NCI-H69 (cell line): ENCODE results near the gene ARHGAP26.
"Not testable (repeated sequence)": the region's sequence is repeated elsewhere in the genome, so short reads cannot be mapped to it uniquely, and the experiment has no call there.

Experiments
- DNase-seq: peaks from one replicate; lab custom pipeline; 2025; lab: John Stamatoyannopoulos, UW

Gene ARHGAP26

DNA sequence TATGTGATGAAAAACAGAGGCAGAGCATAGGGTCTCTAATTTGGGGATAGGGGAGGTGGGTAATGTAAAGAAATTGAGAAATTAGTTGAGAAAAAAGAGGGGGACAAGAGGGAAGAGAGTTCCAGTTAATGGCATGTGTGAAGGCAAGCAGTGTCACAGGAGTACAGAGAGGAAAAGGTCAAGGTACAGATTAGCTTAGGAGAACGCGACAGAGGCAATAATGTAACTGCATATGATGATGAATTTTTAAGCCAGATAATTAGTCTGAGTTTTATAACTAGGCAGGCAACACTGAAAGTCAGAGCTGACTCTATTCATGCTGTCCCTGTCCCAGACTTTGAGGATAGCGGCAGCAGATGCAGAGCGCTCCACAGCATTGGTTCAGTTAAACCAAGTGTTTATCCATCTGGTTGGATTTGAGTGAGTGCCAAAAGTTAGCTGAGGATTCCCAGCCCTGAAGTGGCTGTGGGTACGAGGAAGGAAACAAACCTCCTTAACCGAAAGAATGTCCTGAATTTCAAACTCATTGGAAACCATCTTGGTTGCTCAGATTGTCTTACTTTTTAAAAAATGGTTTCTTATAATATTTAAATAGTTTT is 315.2 kb downstream of the ARHGAP26 start:
- peak; percentile 80 for DNase-seq

DNA sequence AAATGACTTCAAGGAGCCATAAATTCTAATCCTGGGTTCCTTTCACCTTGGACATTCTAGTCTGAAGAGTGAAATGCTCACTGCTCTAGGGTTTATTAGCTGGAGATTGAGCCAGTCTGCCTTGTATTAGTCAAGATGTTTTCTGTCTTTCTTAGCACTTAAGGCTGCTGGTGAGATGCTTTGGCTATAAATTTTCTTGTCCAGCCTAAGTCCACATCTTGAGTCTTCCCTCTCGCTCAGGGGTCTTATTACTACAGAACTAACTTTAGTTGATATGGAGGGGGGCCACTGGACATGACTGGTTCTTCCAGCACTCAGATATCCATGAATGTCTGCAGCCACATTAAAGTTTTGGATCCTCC is 316.4 kb downstream of the ARHGAP26 start:
- no peak for DNase-seq

DNA sequence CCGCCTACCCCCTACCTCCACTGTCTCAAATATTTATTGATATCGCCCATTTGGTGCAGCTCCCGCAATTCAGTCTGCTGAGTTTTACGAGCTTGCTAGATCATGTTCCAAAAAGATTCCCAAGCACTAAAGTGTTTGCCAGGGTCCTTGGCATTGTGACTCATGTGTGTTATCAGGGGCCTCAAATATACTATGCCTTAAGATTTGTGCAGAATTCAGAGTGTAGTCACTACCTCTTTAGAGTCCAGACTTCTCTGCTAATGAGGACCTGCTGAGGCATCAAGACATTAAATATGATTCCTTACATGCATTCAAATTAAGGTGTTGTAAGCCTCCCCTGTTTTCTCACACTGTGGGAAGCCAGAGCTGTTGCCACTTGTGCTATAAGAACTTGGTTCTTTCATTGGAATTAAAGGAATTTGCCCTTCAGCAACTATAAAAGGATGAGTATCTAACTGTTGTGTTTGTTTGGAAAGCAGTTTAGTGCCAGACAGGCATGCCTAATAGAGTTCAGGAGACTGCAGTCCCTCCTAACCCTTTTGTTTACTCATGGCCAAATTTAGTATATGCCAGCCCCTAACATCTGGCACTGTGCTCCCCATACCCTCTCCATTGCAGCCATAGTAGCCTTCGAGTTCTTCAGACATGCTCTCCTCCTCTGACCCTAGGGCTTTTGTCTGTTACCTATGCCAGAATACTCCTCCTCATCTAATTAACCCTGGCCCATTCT is 316.9 kb downstream of the ARHGAP26 start:
- DNase-seq: peak; percentile 89

DNA sequence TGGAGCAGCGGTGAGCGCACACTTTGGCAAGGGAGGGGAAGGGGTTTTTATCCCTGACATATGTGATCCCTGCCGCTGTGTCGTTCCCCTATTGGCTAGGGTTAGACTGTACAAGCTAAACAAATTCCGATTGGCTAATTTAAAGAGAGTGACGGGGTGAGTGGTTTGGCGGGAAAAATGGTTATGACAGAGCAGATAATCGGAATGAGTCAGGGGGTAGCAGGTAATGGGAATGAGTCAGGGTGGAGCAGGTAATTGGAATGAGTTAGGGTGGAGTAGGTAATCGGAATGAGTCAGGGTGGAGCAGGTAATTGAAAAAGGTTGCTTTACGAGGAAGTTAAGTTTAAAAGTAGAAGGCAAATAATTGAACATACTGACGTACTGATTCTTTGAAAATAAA is 318.5 kb downstream of the ARHGAP26 start:
- DNase-seq: not testable (repeated sequence)

DNA sequence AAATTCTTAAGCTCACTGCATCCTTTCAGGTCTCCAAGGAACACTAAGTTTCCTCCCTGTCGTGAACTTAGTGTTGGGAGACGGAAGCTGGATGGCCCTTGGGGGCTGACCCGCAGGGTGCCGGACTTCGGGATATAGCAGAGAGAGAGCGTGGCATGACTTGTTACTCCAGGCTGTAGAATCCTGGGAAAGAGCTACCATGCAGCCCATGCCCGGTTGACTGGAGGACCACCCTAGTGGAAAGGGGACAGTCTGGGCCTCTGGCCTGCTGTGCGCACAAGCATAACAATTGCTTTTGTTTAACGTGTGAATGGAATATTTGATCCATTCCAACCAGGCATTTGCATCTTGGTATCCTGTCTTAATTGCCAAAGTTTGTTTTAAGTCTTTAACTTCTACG is 319.9 kb downstream of the ARHGAP26 start:
- DNase-seq: not testable (repeated sequence)

DNA sequence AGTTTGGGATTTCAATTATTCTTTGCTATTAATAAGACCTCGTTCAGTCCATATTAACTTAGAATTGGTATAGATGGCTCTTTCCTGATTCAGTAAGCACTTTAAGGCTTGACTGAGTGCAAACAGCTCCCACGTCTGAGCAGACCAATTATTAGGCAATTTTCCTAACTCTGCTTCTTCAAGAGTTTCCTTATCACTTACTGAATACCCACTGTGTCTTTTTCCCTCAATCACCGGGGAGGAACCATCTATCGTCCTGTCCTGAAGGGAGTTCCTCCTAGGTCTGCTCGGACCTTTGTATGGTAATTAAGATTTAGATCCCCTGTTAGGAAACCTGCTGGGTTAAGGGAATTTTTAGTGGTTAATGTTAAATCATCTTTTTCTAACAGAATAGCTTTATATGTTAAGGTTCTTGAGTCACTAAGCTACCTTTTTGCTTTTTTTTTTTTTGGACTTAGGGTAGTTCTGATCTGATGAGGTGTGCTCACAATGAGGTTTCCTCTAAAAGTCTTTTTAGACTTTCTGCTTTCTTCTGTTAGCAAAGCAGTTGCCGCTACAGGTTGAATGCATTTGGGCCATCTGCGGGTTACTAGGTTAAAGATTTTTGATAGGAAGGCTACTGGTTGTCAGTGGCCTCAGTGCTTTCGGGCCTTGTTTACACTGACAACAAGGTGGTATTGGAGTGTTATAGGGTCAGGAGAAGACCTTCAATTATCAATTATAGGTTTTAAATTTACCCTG is 322.7 kb downstream of the ARHGAP26 start:
- not testable (repeated sequence) for DNase-seq

DNA sequence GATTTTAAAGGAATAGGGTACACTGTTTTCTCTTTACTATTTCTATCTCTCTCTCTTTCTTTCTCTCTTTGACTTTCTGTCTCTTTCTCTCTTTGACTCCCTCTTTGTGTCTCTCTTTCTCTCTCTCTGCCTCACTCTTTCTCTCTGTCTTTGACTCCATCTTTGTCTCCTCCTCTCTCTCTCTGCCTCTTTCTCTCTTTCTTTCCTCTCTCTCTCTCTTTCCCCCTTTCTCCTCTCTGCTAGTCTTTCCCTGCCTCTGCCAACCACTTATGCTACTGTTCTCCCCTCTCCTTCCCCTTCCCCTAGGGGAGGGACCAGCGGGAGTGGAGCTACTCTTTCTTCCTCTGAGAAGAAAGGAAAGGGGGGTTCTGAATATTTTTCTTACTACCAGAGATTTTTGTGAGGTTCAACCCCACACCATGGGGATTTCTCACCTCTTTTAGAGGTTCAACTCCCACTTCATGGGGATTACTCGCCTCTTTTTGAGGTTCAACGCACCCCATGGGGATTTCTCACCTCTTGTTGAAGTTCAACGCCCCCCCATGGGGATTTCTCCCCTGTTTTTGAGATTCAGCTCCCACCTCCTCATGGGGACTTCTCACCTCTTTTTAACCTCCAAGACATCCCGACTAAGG is 323.4 kb downstream of the ARHGAP26 start:
- no peak for DNase-seq

DNA sequence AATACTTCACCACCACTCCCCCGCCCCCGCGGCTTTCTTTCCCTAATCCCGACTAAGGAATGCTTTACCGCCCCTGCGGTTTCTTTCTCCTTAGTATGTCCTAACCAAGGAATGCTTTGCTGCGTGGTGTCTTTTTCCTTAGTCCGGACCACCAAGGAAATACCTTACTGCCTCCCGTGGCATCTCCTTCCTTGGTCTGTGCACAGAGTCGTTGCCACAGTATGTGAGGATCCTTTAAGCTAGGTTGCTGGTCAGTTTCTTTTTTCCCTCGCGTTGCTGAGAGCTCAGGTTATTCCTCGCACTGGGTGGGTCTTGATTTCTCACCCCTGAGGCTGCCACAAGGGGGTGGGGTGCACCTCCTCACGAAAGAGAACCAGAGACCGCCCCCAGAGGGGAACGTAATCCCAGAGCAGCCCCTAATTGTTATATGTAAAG is 323.9 kb downstream of the ARHGAP26 start:
- DNase-seq: no peak

DNA sequence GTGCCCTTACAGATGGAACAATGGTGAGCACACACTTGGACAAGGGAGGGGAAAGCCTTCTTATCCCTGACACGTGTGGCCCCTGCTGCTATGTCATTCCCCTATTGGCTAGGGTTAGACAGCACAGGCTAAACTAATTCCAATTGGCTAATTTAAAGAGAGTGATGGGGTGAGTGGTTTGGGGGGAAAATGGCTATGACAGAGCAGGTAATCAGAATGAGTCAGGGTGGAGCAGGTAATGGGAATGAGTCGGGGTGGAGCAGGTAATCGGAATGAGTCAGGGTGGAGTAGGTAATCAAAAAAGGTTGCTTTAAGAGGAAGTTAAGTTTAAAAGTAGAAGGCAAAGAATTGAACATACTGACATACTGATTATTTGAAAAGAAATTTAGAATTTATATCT is 324.4 kb downstream of the ARHGAP26 start:
- DNase-seq: not testable (repeated sequence)

DNA sequence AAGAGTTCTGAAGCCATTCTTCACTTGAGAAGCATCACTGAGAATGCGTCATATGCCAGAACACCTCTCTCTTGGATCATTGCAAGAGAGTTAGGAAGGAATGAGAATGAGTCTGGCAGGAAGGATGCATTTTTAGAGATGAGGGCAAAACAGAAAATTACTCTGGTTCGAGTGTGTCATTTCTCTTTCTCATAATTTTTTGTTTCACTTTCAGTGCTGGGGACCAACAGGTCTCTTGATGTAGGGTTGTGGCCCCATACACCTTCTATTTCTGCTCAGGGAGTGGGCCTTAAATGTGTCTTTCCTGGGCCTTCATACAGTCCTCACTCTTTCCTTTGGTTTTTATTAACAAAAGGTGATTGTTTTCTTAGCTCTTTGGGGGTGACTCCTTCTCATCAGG is 330.9 kb downstream of the ARHGAP26 start:
- DNase-seq: no peak

DNA sequence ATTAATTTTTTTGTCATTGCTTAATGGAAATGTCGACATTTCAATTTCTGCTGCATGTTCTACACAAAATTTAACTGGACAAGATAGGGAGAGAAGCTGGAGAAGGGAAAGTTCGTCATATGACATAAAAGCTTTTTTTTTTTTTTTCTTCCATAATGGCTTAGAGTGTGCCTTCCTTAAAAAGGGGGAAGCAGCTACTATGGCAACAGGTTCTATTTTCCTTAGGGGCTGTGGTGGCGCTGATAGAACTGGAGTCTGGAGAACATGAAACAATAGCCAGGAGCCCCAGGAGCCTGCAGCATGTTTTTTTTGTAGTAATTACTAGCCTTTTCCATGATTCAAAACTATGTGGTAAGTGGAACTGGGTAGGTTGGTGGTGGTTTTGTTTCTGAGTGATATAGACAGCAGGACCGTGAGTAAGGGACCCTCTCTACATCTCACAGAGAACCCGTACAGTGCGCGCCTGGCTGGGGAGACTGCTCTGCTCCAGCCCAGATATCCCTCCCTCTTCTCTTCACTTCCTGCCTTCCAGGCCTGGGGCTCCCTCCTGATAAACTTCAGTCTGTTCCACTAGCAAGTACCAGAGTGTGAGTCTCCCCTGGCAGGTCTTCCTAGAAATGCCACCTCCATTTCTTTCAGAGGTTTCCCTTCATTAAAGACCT is 331.7 kb downstream of the ARHGAP26 start:
- DNase-seq: peak; percentile 56

DNA sequence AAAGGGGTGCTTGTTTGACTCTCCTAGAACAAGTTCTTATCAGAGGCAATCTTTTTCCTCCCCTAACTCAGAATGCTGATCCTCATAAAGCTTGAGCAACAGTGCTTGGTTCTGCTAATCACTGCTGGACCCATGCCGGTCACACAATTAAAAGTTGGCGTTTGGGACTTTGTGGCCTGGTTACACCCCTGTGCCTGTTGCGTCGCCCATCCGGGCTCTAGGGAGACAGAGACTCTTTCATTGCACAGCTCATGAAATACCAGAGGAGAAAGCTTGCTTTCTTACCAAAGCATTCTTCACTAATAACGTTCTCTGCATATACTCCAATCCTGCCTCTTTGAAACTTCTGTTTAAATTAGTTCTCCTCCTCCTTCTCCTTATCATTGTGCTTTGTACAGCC is 332.2 kb downstream of the ARHGAP26 start:
- no peak for DNase-seq

DNA sequence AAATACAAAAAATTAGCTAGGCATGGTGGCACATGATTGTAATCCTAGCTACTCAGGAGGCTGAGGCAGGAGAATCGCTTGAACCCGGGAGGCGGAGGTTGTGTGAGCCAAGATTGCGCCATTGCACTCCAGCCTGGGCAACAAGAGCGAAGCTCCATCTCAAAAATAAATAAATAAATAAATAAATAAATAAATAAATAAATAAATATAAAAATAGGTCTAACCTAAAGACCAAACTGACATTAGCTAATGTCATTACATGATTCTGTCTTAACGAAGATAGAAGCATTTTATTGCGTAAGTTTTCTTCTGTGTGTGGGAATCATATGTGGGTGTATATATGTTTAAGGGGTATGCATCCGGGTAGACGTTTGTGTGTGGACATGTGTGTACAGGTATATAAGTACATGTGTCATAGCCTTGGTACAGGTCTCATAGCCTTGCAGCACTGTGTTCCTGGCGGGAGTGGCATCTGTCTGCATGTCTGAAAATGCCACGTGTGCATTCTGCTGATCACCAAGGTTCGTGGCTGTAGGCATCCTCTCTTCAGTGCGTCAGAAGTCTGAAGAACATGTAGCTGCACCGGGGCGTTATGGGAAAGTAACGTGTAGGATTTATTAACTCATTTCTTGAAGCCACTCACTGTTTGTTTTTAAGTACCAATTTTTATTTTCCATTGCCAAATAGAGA is 335.2 kb downstream of the ARHGAP26 start:
- DNase-seq: no peak

DNA sequence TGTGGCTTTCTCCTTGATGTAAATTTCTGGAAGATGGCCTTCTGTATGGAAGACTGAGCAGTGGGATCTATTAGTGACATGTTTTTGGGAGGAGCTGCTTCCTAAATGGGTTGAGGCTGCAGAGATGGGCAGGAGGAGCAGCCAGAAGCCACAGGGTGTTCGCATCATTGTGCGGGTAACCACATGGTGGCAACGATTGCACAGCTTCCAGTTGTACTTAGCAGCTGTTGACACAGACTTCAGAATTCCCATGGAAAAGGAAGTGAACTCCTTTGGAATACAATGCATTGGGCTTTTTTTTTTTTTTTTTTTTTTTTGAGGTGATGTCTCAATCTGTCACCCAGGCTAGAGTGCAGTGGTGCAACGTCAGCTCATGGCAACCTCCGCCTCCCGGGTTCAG is 336.0 kb downstream of the ARHGAP26 start:
- peak; percentile 91 for DNase-seq

DNA sequence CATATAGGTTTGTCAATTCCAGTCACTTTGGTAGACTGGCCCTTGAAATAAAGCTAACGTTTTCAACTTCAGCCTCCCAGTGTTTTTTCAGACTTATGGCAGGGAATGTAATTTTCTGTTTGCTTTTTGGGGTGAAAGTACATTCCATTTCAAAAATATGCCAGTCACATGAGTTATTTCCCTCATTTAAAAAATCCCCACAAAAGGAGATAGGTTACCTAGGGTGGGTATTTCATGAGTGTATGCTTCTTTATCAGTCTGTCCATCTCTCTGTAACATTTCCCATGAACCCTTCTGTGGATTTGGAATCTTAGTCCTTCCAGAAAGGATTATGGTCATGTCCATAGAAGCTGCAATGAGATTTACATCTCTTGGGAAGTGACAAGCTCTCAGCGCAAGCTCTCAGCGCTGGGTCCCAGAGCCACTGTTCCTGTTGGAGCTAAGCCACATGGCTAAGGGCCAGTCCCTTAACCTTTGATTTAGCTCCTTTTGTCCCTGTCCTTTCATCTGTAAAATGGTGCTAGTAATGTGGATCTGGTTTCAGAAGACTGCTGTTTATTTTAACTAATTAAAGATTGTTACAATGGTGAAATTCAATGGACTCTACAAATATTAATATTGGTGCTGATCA is 338.4 kb downstream of the ARHGAP26 start:
- DNase-seq: peak; percentile 97

DNA sequence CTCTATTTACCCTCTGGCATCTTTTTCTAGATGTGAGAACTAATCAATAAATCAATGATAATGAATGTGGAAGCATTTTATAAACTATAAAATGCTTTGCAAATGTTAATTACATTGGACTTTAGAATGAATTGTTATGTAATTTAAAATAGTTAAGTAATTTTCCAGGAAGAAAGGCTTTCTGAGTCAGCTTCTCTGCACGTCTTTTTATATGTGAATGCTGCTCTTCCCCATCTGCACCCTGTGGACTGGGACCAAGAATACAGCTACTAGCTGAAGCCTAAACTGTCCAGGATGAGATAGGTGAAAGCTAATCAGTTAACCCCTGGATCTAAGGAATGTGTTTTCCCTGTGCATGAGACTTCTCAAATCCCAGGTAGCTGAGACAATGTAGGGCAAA is 340.4 kb downstream of the ARHGAP26 start:
- no peak for DNase-seq

DNA sequence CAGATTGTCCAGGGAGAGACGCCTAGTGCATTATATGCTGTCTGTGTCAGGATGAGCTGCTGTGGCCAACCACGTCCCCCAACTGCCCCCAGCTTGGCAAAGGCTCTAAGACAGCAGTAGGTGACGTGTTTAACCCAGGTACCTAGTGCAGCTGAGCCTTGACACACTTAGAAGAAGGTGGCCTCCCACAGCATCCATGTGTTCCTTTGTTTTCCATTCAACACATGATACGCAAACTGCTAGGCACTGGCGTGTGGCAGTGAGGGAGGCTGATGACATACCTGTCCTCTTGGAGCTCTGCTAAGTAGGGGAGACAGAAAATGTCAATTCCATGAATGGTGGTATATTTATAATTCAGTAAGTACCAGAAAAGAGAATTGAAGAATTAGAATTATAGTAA is 341.6 kb downstream of the ARHGAP26 start:
- no peak for DNase-seq

DNA sequence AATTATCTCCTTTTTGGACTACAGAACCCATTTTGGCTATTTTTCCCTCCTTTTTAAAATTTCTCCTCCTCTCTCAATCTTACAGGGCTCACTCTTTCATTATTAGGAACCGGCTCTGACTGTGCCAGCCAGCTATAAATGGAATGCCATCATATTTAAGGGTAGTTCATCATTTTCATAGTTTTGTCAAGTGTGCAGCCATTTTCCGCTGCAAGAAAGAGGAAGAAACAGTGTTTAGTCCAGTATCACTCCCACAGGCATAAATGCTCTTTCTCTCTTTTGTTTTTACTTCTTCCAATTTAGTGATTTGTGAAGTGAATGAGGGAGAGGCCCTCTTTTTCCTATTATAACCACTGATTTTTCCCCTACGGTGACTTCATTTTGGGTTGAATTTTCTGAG is 343.3 kb downstream of the ARHGAP26 start:
- no peak for DNase-seq

DNA sequence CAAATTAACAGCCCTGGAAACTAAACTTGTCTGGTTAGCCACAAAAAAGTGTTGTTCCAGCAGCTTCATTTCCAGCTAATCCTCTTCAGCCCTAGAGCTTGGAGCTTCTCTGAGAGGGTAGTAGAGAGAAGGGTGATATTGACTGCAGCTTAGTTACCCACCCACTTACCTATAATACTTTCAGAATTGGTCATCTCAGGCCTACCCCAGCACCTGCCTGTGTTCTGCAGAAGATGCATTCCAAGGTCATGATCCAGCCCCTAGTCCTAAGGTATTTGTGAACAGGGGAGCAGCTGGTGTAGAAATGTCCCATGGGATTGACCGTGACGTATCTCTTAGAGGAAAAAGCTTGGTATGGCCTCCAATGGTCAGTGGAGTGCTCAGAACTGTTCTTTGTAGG is 344.3 kb downstream of the ARHGAP26 start:
- no peak for DNase-seq

DNA sequence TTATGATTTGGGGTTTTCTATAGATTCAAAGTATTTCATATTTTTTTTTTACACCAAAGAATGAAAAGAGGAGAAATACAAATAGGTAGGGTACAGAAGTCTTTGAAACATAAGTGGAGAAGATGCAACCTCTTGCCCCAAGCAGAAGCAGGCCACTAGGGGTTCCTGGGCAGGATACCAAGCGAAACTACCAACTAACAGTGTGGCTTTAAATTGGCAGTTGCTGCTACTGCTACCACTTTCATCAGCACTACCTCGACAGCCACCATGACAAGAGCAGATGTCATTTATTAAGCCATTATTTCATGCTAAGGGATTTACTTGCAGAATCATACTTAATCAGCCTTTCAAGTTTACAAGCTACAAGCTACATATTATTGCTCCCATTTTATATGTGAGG is 345.2 kb downstream of the ARHGAP26 start:
- DNase-seq: no peak

DNA sequence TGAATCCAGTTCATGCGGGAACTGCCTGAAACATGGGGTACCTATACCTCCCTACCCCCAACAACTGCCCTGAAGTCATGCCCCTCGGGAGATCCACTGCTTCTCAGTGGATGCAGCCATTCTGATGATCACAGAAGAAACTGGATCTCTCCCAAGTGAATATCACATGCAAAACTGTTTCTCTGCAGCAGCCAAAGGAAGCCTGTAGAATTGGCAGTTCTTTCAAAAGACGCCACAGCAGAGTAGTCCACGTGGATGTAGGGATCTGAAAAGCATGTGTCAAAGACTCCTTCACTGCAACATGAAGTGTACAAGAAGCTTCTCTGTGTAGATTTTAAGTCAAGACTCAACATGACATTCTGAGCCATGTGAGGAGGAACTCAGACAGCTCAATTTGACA is 346.6 kb downstream of the ARHGAP26 start:
- no peak for DNase-seq
